CD4-positive, alpha-beta T cell (primary cell): Measurements from ENCODE around the gene SLC7A6. TPM values are rescaled to one million over a fixed set of nuclear protein-coding genes. Genes with fewer than 3 reads are reported as not detected.

Experiments
- ATAC-seq: fragments of 200-7000 bp; cut with Tn5 transposase; one replicate; pipeline ENCODE4 v1.10.0; 2022; ENCODE audit warnings: mild to moderate bottlenecking; ENCODE audit not compliant: poor library complexity
- CTCF ChIA-PET: fragments of 350-600 bp; sonication (Branson Sonifier 250); formaldehyde crosslinking; loops from one replicate; lab custom pipeline; 2021; ENCODE audit warnings: antibody characterized with exemption, inconsistent platforms; lab: Charles Lee
- POLR2A ChIA-PET: fragments of 350-600 bp; sonication (Branson Sonifier 250); formaldehyde crosslinking; loops from one replicate; lab custom pipeline; 2021; ENCODE audit warnings: antibody characterized with exemption, inconsistent platforms; lab: Charles Lee
- DNase-seq, 14 experiments: peaks; one replicate each; pipeline ENCODE4 v3.0.0-alpha.2; 2013 to 2020; ENCODE audit warnings: mixed read lengths in 2 of 14
- H3K27ac ChIP-seq, 2 donors: one replicate each; pipeline versions ENCODE4 v1.5.1 to v1.7.0; 2013; ENCODE audit warnings: low read length in 2 of 2, low read depth in 1 of 2, mild to moderate bottlenecking in 1 of 2
- H3K27me3 ChIP-seq, 2 experiments: 1 replicate in 1 of 2; 2 replicates in 1 of 2; pipeline versions ENCODE4 v1.6.1 to v1.7.0; 2013; ENCODE audit warnings: low read length in 2 of 2, control low read depth in 1 of 2, mild to moderate bottlenecking in 1 of 2, moderate library complexity in 1 of 2; ENCODE audit not compliant: insufficient read depth in 2 of 2, control insufficient read depth in 1 of 2
- H3K36me3 ChIP-seq: one replicate; pipeline ENCODE4 v1.6.1; 2013; ENCODE audit warnings: low read length, control low read depth; ENCODE audit not compliant: insufficient read depth
- H3K4me1 ChIP-seq: one replicate; pipeline ENCODE4 v1.6.1; 2013; ENCODE audit warnings: low read length, control low read depth; ENCODE audit not compliant: insufficient read depth
- H3K4me3 ChIP-seq: one replicate; pipeline ENCODE4 v1.5.1; 2013; ENCODE audit warnings: mild to moderate bottlenecking, low read length, moderate library complexity
- H3K9me3 ChIP-seq, 2 experiments: 1 replicate in 1 of 2; 2 replicates in 1 of 2; pipeline versions ENCODE4 v1.6.1 to v1.7.0; 2013; ENCODE audit warnings: low read length in 2 of 2, mild to moderate bottlenecking in 2 of 2, control low read depth in 1 of 2, moderate library complexity in 1 of 2; ENCODE audit not compliant: control insufficient read depth in 1 of 2, insufficient read depth in 1 of 2
- H3K27ac Mint-ChIP-seq: one replicate; pipeline ENCODE4 v1.8.0; 2020; ENCODE audit warnings: mixed read lengths
- H3K27me3 Mint-ChIP-seq: one replicate; pipeline ENCODE4 v1.8.0; 2021; ENCODE audit warnings: mixed read lengths
- H3K36me3 Mint-ChIP-seq: one replicate; pipeline ENCODE4 v1.8.0; 2021; ENCODE audit warnings: low read depth, mixed read lengths
- H3K4me1 Mint-ChIP-seq: one replicate; pipeline ENCODE4 v1.8.0; 2021; ENCODE audit warnings: low read depth, mixed read lengths
- H3K4me3 Mint-ChIP-seq: one replicate; pipeline ENCODE4 v1.8.0; 2020; ENCODE audit warnings: mild to moderate bottlenecking, mixed read lengths
- H3K9me3 Mint-ChIP-seq: one replicate; pipeline ENCODE4 v1.8.0; 2020; ENCODE audit warnings: mixed read lengths
- CTCF ChIP-seq: fragments of 200-600 bp; IDR thresholded peaks from one replicate; pipeline ENCODE4 v1.8.0; 2022; ENCODE audit warnings: antibody characterized with exemption, mild to moderate bottlenecking
- intact Hi-C, 2 experiments: fragments of 100-400 bp; cut with DNase I in 1 of 2; cut with micrococcal nuclease in 1 of 2; formaldehyde crosslinking; loops; one replicate each; pipeline versions ENCODE4 v1.15.1 to v1.9.0; 2023 to 2025; cut with DNase I, micrococcal nuclease
- total RNA-seq, 174 experiments: library from RNA in 2 of 174; stranded (reverse) in 2 of 174; gene quantifications; one replicate each; pipeline ENCODE4 v1.2.3 and lab custom pipeline; 2021 to 2026

SLC7A6 gene
- total RNA-seq, 2 experiments from 2014 or later: 187 to 197 TPM

DNA sequence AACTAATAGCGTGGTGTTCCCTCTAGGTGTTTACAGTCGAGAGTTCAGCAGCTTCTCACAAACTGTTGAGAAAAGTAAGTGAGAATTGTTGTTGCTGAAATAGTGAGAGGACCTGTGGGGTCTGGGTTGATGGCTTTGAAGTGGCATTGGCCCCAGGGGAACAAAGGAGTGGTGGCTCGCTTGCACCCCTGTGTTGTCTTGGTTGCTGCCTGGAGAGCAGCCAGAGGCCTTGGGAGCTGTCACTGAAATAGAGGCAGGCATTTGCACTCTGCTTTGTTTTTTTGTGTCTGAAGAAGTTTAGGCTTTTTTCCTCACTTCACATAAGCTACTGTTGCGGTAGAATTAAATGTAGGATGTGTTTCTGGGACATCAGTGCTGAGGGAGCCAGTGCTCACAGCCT is 83.3 kb downstream of the SLC7A6 start:
- Histone ChIP-seq H3K36me3 (peaks cover 79% of the 10 kb centered on the region), H3K4me3 (no peak overlapping the region), H3K27ac (no peak overlapping the region), H3K4me1 (no peaks in the 10 kb centered on the region), H3K27me3 (no peaks in the 10 kb centered on the region), H3K9me3 (no peaks in the 10 kb centered on the region)
- ATAC-seq (no peak), DNase-seq (no peak)
- intact Hi-C loops: no loop called here
- ChIA-PET POLR2A (no interaction called here), CTCF (interaction anchor here (1.0 kb wide), 1 partner anchor 84 kb away, joined by 3 read pairs; the partner anchor contains the start of gene SLC7A6)
- H3K36me3 Mint-ChIP-seq: peaks cover 92% of the 10 kb centered on the region
- H3K9me3 Mint-ChIP-seq: no peaks in the 10 kb centered on the region
- TF ChIP-seq CTCF: no peak
- no peak overlapping the region for H3K27ac Mint-ChIP-seq
- H3K27me3 Mint-ChIP-seq: no peaks in the 10 kb centered on the region
- no peak overlapping the region for H3K4me3 Mint-ChIP-seq
- H3K4me1 Mint-ChIP-seq: no peaks in the 10 kb centered on the region

DNA sequence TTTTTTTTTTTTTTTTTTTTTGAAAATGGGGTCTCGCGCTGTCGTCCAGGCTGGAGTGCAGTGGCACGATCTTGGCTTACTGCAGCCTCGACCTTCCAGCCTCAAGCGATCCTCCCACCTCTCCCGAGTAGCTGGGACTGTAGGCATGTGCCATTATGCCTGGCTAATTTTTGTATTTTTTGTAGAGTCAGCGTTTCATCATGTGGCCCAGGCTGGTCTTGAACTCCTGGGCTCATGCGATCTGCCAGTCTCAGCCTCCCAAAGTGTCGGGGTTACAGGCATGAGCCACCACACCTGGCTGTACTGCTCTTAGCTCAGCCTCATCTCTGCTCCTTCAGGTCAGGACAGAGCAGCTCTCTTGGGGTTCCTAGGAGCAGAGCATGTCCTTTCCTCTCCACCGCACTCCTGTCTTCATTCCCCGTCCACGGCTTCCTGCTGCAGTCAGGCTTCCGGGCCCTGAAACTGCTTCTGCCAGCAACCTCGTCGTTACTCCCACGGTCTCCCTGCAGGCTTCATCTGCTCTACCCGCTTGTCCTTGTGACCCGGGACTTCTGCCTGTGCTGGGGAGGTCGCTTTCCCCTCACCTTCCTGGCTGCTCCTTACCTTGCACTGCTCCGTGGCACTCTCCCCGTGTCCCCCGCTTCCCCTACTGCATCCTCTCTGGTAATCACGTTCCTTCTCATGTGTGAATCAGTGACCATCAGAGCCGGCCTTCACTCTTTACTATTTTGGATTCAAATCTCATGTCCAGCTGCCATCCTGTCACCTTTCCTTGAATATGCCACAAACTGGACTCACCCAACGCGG is 84.5 kb downstream of the SLC7A6 start:
- Histone ChIP-seq H3K27me3 (no peaks in the 10 kb centered on the region), H3K9me3 (no peaks in the 10 kb centered on the region), H3K4me1 (no peaks in the 10 kb centered on the region), H3K27ac (no peak overlapping the region), H3K4me3 (no peak overlapping the region), H3K36me3 (peaks cover 81% of the 10 kb centered on the region)
- no peak overlapping the region for H3K27ac Mint-ChIP-seq
- intact Hi-C loops: no loop called here
- CTCF ChIA-PET: interaction anchor here (0.7 kb wide), 1 partner anchor 87 kb away, joined by 3 read pairs; no protein-coding TSS in a partner anchor
- H3K27me3 Mint-ChIP-seq: no peaks in the 10 kb centered on the region
- no peaks in the 10 kb centered on the region for H3K4me1 Mint-ChIP-seq
- no peaks in the 10 kb centered on the region for H3K9me3 Mint-ChIP-seq
- H3K4me3 Mint-ChIP-seq: no peak overlapping the region
- H3K36me3 Mint-ChIP-seq: peaks cover 96% of the 10 kb centered on the region
- DNase-seq (no peak), ATAC-seq (no peak)
- POLR2A ChIA-PET: no interaction called here
- TF ChIP-seq CTCF: no peak

GRCh38 chr16:68349838-68350410 is 85.6 kb downstream of the SLC7A6 start:
- Mint-ChIP-seq H3K9me3 (no peaks in the 10 kb centered on the region), H3K4me3 (no peak overlapping the region), H3K36me3 (peaks cover 98% of the 10 kb centered on the region), H3K27me3 (no peaks in the 10 kb centered on the region), H3K4me1 (peaks cover 6% of the 10 kb centered on the region), H3K27ac (no peak overlapping the region)
- Histone ChIP-seq H3K4me3 (no peak overlapping the region), H3K4me1 (peaks cover 3% of the 10 kb centered on the region), H3K9me3 (no peaks in the 10 kb centered on the region), H3K27ac (no peak overlapping the region), H3K27me3 (no peaks in the 10 kb centered on the region), H3K36me3 (peaks cover 80% of the 10 kb centered on the region)
- POLR2A ChIA-PET: no interaction called here
- intact Hi-C loops: no loop called here
- DNase-seq (no peak), ATAC-seq (no peak)
- TF ChIP-seq CTCF: no peak
- CTCF ChIA-PET: no interaction called here
